ENCODE data around the gene DNASE2B. TPM values are rescaled to one million over a fixed set of nuclear protein-coding genes. Genes with fewer than 3 reads are reported as not detected.

The DNASE2B gene
- total and polyA plus RNA-seq, 3 donors from 2014 or later, result 0.25 to 1.3 (median 0.31) TPM

Other genes with a start within 250 kb of the DNASE2B start
- gene SAMD13, start 96.8 kb upstream of the DNASE2B start, total RNA-seq, result 1 to 10 TPM; 6.1 to 6.6 TPM
- gene SAMD13, start 96.8 kb upstream of the DNASE2B start, polyA plus RNA-seq (ENCODE audit: insufficient read depth, low read depth, low replicate concordance), result 31.9 TPM
- 10 to 100 TPM; 41.9 to 49.2 TPM for gene RPF1, start 80.8 kb downstream of the DNASE2B start, total RNA-seq
- gene RPF1, start 80.8 kb downstream of the DNASE2B start, polyA plus RNA-seq (ENCODE audit: insufficient read depth, low read depth, low replicate concordance), result 62.2 TPM
- gene SPATA1, start 107.9 kb downstream of the DNASE2B start, total RNA-seq, result 10 to 100 TPM in 1 of 2 donors, 1 to 10 TPM in 1; 7.1 to 17.6 TPM
- gene SPATA1, start 107.9 kb downstream of the DNASE2B start, polyA plus RNA-seq (ENCODE audit: insufficient read depth, low read depth, low replicate concordance), result 6.0 TPM
- 100 to 1,000 TPM; 113 to 143 TPM for gene GNG5, start 108.1 kb downstream of the DNASE2B start, total RNA-seq
- 193 TPM for gene GNG5, start 108.1 kb downstream of the DNASE2B start, polyA plus RNA-seq (ENCODE audit: insufficient read depth, low read depth, low replicate concordance)
- 10 to 100 TPM in 1 of 2 donors, 1 to 10 TPM in 1; 9.9 to 17.8 TPM for gene CTBS, start 176.0 kb downstream of the DNASE2B start, total RNA-seq
- 12.9 TPM for gene CTBS, start 176.0 kb downstream of the DNASE2B start, polyA plus RNA-seq (ENCODE audit: insufficient read depth, low read depth, low replicate concordance)